Sigmoid colon (tissue), 7 donors: Measurements from ENCODE around the gene GRIA1. TPM values are rescaled to one million over a fixed set of nuclear protein-coding genes. Genes with fewer than 3 reads are reported as not detected.

Source experiments
- DNase-seq: peaks from one replicate; pipeline ENCODE4 v3.0.0-alpha.2; 2019
- H3K27ac ChIP-seq, 4 donors: fragments of 200-600 bp; sonication (generic); one replicate each; pipeline ENCODE4 v1.5.1; 2016 to 2019; ENCODE audit warnings: mild to moderate bottlenecking in 1 of 4
- H3K27me3 ChIP-seq, 3 donors: fragments of 200-600 bp; sonication (generic); one replicate each; pipeline ENCODE4 v1.5.1; 2019; ENCODE audit warnings: mild to moderate bottlenecking in 1 of 3
- H3K36me3 ChIP-seq, 4 donors: fragments of 200-600 bp; sonication (generic); one replicate each; pipeline ENCODE4 v1.5.1; 2016 to 2019
- H3K4me1 ChIP-seq, 4 donors: fragments of 200-600 bp; sonication (generic); one replicate each; pipeline ENCODE4 v1.5.1; 2017 to 2019
- H3K4me3 ChIP-seq, 4 donors: fragments of 200-600 bp; sonication (generic); one replicate each; pipeline ENCODE4 v1.5.1; 2017 to 2019; ENCODE audit warnings: mild to moderate bottlenecking in 2 of 4, moderate library complexity in 1 of 4
- H3K9me3 ChIP-seq, 4 donors: fragments of 200-600 bp in 3 of 4; sonication (generic) in 3 of 4; one replicate each; pipeline versions ENCODE4 v1.5.1 to v1.6.1; 2013 to 2019
- EP300 ChIP-seq, 4 donors: sonication (generic); formaldehyde crosslinking; IDR thresholded peaks; one replicate each; pipeline ENCODE4 v1.6.1; 2017; ENCODE audit warnings: antibody characterized with exemption in 4 of 4
- POLR2A ChIP-seq, 2 donors: fragments of 450-650 bp; IDR thresholded peaks; one replicate each; pipeline ENCODE4 v1.6.1; 2016; ENCODE audit warnings: antibody characterized with exemption in 2 of 2, mild to moderate bottlenecking in 2 of 2, moderate library complexity in 2 of 2
- POLR2AphosphoS5 ChIP-seq, 4 donors: sonication (generic); formaldehyde crosslinking; IDR thresholded peaks; one replicate each; pipeline ENCODE4 v1.6.1; 2017; ENCODE audit warnings: antibody characterized with exemption in 4 of 4
- WGBS, 2 donors: extraction: QIAGEN DNeasy Blood & Tissue Kit; methylation state at CpG; one replicate each; pipeline ENCODE4 v1.1.7; 2013; 5-methylcytosine and 5-hydroxymethylcytosine counted together
- intact Hi-C: fragments of 100-400 bp; cut with DNase I; formaldehyde crosslinking; loops from one replicate; pipeline ENCODE4 v1.15.1; 2023
- polyA plus RNA-seq, 3 donors: library from polyadenylated mRNA; stranded (reverse); fragments of 200-250 nt; gene quantifications; one replicate each; pipeline ENCODE4 v1.2.3, GENCODE V29; 2013
- total RNA-seq, 4 donors: library from RNA; depleted of rRNA; stranded (reverse); fragments of >200 nt; gene quantifications; one replicate each; pipeline ENCODE4 v1.1.0, GENCODE V29; 2016
- TF ChIP-seq, protein P1 (sequence below), 4 experiments: fragments of 450-650 bp in 3 of 4; fragments of 200-600 bp in 1 of 4; IDR thresholded peaks; one replicate each; pipeline ENCODE4 v1.5.1; 2016 to 2019; ENCODE audit warnings: antibody characterized with exemption in 4 of 4, mild to moderate bottlenecking in 3 of 4, moderate library complexity in 2 of 4
- donor health status: healthy with polysubstance abuse.
- donor health status: Bipolar disorder and iron deficiency.
- donor health status: healthy.

The GRIA1 gene
- total and polyA plus RNA-seq, 7 donors: under 0.01 to 1.5 (median 0.51) TPM; not detected in 1

DNA sequence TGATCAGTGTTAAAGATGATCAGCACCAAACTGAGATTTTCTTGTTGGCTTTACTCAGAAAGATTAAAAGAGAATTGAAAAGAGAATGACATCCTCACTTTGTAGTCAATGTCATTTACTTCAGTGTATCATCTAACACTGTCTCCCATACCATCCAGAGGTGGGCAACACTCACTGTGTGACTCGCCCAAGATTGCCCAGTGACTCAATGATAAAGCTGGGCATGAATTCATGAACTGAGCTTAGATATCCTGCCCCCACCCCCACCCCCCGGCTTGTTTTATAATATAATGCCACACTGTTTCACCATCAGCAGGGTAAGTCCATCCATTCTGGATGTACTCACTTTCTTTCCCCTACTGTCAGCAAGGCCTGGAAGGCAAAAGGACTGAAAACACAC is 306.1 kb downstream of the GRIA1 start:
- H3K27me3 ChIP-seq: no peaks in the 10 kb centered on the region
- TF ChIP-seq POLR2AphosphoS5 (IDR thresholded peaks at IDR 0.05): no peak
- TF ChIP-seq EP300 (IDR thresholded peaks at IDR 0.05): no peak
- TF ChIP-seq, protein P1, sequence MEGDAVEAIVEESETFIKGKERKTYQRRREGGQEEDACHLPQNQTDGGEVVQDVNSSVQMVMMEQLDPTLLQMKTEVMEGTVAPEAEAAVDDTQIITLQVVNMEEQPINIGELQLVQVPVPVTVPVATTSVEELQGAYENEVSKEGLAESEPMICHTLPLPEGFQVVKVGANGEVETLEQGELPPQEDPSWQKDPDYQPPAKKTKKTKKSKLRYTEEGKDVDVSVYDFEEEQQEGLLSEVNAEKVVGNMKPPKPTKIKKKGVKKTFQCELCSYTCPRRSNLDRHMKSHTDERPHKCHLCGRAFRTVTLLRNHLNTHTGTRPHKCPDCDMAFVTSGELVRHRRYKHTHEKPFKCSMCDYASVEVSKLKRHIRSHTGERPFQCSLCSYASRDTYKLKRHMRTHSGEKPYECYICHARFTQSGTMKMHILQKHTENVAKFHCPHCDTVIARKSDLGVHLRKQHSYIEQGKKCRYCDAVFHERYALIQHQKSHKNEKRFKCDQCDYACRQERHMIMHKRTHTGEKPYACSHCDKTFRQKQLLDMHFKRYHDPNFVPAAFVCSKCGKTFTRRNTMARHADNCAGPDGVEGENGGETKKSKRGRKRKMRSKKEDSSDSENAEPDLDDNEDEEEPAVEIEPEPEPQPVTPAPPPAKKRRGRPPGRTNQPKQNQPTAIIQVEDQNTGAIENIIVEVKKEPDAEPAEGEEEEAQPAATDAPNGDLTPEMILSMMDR (IDR thresholded peaks at IDR 0.05): no peak
- no peak for TF ChIP-seq POLR2A (IDR thresholded peaks at IDR 0.05)
- no peak overlapping the region for H3K4me3 ChIP-seq
- H3K27ac ChIP-seq: no peak overlapping the region
- WGBS, 2 donors: 77 to 94% methylated on average over 2 of the region's 2 CpGs
- H3K9me3 ChIP-seq: no peaks in the 10 kb centered on the region
- no peaks in the 10 kb centered on the region for H3K36me3 ChIP-seq
- no peak for DNase-seq
- no peaks in the 10 kb centered on the region for H3K4me1 ChIP-seq
- intact Hi-C loops: no loop called here

DNA sequence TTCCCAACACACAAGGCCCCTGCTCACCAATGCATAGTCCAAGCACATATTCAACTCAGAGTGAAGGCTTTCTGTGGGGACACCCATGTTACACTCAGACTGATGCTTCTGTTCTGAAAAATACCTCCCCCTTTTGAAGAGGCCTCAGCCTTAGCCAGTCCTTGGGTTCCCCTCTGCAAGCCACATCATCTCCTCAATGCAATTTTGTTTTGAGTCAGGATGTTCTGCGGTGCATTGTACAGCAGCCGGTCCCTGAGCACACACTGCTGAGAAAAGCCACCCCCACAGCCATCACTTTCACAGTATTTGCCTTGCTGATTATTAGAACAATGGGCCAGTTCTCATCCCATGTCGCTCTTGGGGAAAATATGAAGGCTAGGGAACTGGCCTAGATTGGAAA is 307.0 kb downstream of the GRIA1 start:
- no peak for DNase-seq
- 81 to 82% methylated on average over 3 of the region's 3 CpGs for WGBS, 2 donors
- TF ChIP-seq, protein P1 (IDR thresholded peaks at IDR 0.05): no peak
- no peak for TF ChIP-seq POLR2AphosphoS5 (IDR thresholded peaks at IDR 0.05)
- TF ChIP-seq POLR2A (IDR thresholded peaks at IDR 0.05): no peak
- TF ChIP-seq EP300 (IDR thresholded peaks at IDR 0.05): no peak

DNA sequence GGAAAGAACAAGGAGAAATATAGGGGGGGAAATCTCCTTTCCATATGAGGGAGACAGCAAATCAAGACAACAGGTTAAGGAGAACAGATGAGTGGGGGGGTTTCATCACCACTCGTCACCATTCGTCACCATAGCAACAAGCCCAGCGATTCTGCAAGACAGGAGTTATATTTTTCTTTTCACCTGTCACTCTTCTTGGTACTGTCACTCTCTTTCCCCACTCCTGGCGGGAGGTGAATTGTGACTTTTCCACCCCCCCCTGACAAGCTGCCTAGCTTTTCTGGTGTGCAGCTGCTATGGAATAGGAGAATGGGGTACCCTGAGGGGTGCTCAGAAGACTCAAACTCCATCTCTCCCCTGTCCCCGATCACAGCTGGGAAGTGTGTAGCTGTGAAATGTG is 308.4 kb downstream of the GRIA1 start:
- no peaks in the 10 kb centered on the region for H3K4me1 ChIP-seq
- no peak overlapping the region for H3K27ac ChIP-seq
- no peak for DNase-seq
- no peaks in the 10 kb centered on the region for H3K27me3 ChIP-seq
- 79% methylated on average over 5 of the region's 5 CpGs for WGBS, 2 donors
- no peaks in the 10 kb centered on the region for H3K36me3 ChIP-seq
- no peaks in the 10 kb centered on the region for H3K9me3 ChIP-seq
- TF ChIP-seq POLR2AphosphoS5 (IDR thresholded peaks at IDR 0.05) (no peak), EP300 (IDR thresholded peaks at IDR 0.05) (no peak), POLR2A (IDR thresholded peaks at IDR 0.05) (no peak)
- TF ChIP-seq, protein P1 (IDR thresholded peaks at IDR 0.05): no peak
- no peak overlapping the region for H3K4me3 ChIP-seq
- intact Hi-C loops: no loop called here

More for the DNA sequence above, 307.0 kb downstream of the GRIA1 start:
- intact Hi-C loops: no loop called here
- Histone ChIP-seq H3K27me3 (no peaks in the 10 kb centered on the region), H3K4me3 (no peak overlapping the region), H3K9me3 (no peaks in the 10 kb centered on the region), H3K27ac (no peak overlapping the region), H3K36me3 (no peaks in the 10 kb centered on the region), H3K4me1 (no peaks in the 10 kb centered on the region)

DNA sequence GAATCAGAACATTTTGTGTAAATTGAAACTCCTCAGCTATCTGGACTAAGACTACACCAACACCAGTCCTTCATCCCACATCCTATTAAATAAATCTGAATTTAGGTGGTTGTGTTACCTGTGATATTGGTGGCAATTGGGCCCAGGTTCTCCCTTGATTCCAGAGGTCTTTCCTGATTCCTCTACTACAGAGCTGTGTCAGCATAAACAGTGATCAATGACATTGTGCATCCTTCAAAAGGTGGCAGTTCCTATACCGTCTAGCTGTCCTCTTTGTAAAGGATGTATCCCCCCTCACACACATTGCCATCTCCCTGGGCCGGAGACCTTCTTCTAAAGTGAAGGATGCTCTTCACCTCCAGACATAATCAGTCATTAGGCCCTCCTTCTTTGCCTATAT is 309.0 kb downstream of the GRIA1 start:
- Histone ChIP-seq H3K9me3 (no peaks in the 10 kb centered on the region), H3K4me3 (no peak overlapping the region), H3K27ac (no peak overlapping the region), H3K36me3 (no peaks in the 10 kb centered on the region), H3K4me1 (no peaks in the 10 kb centered on the region), H3K27me3 (no peaks in the 10 kb centered on the region)
- TF ChIP-seq POLR2AphosphoS5 (IDR thresholded peaks at IDR 0.05) (no peak), EP300 (IDR thresholded peaks at IDR 0.05) (no peak), POLR2A (IDR thresholded peaks at IDR 0.05) (no peak)
- TF ChIP-seq, protein P1 (IDR thresholded peaks at IDR 0.05): no peak
- 85 to 86% methylated on average over 2 of the region's 2 CpGs for WGBS, 2 donors
- no peak for DNase-seq
- intact Hi-C loops: no loop called here
